Measurements from ENCODE around the gene FSHR.

- no peak for TF ChIP-seq CTCF (IDR thresholded peaks at IDR 0.05)
- no peak for TF ChIP-seq EP300 (IDR thresholded peaks at IDR 0.05)
- TF ChIP-seq POLR2AphosphoS5 (IDR thresholded peaks at IDR 0.05): no peak
These were observed 35.4 kb upstream of the FSHR start for GRCh38 chr2:49189512-49190225.

All from upper lobe of left lung (tissue), 4 donors.